Measurements from ENCODE around the gene NAA60.

NAA60 gene

DNA sequence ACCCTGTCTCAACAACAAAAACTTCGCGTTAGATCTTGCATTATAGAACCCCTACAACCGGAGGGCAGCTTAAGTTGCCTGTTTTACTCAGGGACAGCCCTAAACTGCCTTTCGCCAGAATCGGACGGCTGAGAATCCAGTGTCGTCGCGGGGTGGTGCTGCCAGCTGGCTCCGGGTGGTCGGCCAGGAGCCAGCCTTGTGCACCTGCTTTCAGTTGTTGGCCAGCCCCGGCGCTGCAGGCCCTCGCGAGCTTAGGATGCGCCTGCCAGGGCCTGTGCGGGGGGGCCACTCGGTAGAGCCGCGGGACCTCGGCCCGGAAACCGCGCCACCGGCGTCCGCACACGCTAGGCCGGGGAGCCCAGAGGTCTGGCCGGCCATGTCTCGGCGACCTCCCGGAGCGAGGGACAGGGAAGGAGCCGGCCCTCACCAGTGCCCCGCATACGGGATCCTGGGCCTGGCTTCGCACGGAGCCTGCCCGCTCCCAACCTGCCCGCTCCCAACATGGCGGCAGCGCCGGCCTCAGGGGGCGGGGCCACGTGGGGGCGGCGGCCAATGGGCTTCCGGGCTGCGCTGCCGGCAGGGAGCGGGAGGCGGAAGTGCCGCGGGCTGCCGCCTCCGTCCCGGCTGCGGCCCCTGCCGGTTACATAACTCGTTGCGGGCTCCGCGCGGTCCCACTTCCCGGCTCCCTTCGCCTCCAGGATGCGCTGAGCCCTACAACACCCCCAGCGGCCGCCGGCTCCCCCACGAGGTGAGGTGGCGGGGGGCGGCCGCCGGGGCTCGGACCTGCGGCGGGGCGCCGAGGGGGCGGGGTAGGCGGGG, 14.2 kb downstream of the NAA60 start:
- H3K27me3 Mint-ChIP-seq (ENCODE audit: low read depth): no peaks in the 10 kb centered on the region
- H3K4me1 Mint-ChIP-seq (ENCODE audit: low read depth): peaks cover 38% of the 10 kb centered on the region
- no peaks in the 10 kb centered on the region for H3K9me3 Mint-ChIP-seq
- H3K27ac Mint-ChIP-seq: peak overlapping the region; percentile 80
- H3K4me3 Mint-ChIP-seq: peak overlapping the region; percentile 78
- H3K36me3 Mint-ChIP-seq (ENCODE audit: low read depth): peaks cover 4% of the 10 kb centered on the region

DNA sequence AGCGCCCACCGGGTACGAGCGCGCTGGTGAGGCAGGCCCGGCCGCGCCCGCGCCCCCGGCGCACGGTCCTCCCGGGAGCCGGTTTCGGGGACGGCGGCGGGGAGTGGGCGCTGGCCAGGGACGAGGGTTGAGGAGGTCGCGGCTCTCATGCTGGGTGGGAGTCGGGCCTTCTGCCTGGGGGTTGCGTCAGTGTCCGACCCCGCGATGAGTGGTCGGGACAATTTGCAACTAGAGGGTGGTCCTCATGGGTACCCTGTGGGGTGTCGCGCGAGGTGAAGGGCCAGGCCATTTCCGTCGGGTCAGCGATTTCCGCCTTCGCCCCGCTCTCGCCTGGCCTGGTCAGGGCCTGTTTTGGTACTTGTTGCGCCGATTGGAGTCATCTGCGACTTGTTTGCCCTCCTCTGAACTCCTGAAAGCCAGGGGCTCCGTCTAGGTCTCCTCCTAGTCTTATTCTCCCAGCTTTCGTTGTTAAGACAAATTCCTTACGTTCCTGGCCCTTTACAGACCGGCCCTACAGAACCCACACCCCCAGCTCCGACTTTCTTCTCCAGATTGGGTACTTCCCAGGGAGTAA, 14.9 kb downstream of the NAA60 start:
- peaks cover 38% of the 10 kb centered on the region for H3K4me1 Mint-ChIP-seq (ENCODE audit: low read depth)
- peak overlapping the region; percentile 68 for H3K4me3 Mint-ChIP-seq

DNA sequence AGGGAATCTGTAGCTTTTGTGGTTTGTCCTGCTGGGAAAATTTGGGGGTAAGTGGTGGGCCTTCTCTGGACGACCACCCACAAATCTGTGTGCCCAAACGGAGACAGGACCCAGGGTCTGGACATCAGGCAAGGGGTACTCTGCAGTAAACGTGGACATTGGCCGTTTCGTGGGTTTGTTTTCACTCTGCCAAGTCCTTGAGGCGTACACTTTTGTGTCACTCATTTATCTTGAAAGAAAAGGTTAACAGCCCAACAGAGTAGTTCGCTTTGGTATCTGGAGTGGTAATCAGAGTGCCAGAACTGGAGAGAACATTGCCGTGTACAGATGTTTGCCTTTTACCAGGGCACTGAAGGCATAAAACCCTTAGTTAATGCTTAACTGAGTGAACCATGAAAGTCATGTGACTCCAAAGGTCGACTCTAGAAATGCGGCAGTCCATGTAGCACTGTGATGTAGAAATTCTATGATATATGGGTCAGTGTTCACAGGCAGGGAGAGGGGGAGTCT, 15.4 kb downstream of the NAA60 start:
- Mint-ChIP-seq H3K27ac (peak overlapping the region; percentile 49), H3K4me1 (ENCODE audit: low read depth) (peaks cover 38% of the 10 kb centered on the region)

More for the DNA sequence above, 14.9 kb downstream of the NAA60 start:
- Mint-ChIP-seq H3K36me3 (ENCODE audit: low read depth) (peaks cover 4% of the 10 kb centered on the region), H3K27me3 (ENCODE audit: low read depth) (no peaks in the 10 kb centered on the region), H3K27ac (peak overlapping the region; percentile 49), H3K9me3 (no peaks in the 10 kb centered on the region)

DNA sequence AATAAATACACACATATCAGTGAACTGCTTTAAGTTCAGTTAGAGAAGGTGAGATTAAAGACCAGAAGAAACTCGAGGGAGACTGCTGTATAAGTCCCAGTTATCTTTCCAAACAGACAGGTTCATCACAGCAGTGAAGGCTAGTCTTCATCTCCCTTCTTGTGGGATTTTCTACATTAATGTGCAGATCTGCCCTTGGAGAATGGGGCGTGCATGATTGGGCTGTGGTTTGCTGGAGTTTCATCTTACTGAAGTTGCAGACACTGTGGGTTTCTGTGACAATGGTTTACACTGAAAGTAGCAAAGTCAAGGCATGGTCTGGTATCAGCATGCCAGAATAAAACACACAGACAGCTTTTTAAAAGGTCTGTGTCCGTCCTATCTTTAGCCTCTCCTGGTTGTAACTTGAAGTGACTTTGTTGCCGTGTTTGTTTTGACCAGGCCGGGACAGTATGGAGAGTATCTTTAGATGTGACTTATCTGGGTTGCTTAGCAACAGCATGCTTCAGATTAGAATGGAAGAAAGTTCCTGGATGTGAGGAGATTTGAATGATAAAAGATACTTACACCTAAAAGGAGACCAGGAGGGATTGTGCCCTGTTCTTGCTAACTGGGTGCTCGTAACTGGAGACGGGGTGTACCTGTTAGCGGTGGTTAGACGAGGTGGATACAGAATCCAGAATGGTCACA, 16.1 kb downstream of the NAA60 start:
- Mint-ChIP-seq H3K36me3 (ENCODE audit: low read depth) (peaks cover 2% of the 10 kb centered on the region), H3K4me3 (peak overlapping the region; percentile 68), H3K27me3 (ENCODE audit: low read depth) (no peaks in the 10 kb centered on the region), H3K4me1 (ENCODE audit: low read depth) (peaks cover 43% of the 10 kb centered on the region), H3K27ac (peak overlapping the region; percentile 49), H3K9me3 (no peaks in the 10 kb centered on the region)

More for the DNA sequence above, 15.4 kb downstream of the NAA60 start:
- Mint-ChIP-seq H3K27me3 (ENCODE audit: low read depth) (no peaks in the 10 kb centered on the region), H3K36me3 (ENCODE audit: low read depth) (peaks cover 3% of the 10 kb centered on the region), H3K4me3 (peak overlapping the region; percentile 68), H3K9me3 (no peaks in the 10 kb centered on the region)

DNA sequence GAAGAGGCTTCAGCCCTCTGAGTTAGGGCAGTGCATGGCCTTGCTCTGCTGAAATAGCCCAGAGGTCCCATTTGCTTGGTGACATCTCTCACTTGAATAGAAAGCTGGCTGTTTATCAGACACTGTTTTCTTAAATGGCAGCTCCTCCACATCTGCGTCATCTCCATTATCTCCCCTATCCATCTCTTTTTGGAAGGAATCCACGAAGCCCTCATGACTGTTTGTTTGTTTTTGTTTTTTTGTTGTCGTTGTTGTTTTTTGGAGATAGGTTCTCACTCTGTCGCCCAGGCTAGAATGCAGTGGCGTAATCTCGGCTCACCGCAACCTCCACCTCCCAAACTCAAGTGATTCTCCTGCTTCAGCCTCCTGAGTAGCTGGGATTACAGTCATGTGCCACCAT, 16.6 kb downstream of the NAA60 start:
- no peaks in the 10 kb centered on the region for H3K9me3 Mint-ChIP-seq
- H3K36me3 Mint-ChIP-seq (ENCODE audit: low read depth): peaks cover 2% of the 10 kb centered on the region
- peaks cover 44% of the 10 kb centered on the region for H3K4me1 Mint-ChIP-seq (ENCODE audit: low read depth)
- H3K27me3 Mint-ChIP-seq (ENCODE audit: low read depth): no peaks in the 10 kb centered on the region
- H3K4me3 Mint-ChIP-seq: no peak overlapping the region
- H3K27ac Mint-ChIP-seq: no peak overlapping the region

DNA sequence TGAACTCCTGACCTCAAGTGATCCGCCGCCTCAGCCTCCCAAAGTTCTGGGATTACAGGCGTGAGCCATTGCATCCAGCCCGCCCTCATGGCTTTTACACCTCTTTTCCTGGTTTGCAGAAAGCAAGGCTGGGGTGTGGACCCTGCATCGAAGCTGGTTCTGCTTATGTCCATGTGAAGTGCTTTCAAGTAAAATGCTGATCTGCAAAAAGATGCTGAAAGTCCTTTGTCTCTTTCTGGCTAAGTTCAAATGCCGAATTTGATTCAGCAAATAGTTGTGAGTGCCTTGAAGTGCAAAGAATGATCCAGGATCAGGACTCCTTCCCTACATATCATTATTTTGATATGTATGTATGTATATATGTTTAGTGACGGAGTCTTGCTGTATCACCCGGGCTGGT, 17.1 kb downstream of the NAA60 start:
- Mint-ChIP-seq H3K4me3 (no peak overlapping the region), H3K9me3 (no peaks in the 10 kb centered on the region), H3K4me1 (ENCODE audit: low read depth) (peaks cover 45% of the 10 kb centered on the region), H3K27me3 (ENCODE audit: low read depth) (no peaks in the 10 kb centered on the region), H3K36me3 (ENCODE audit: low read depth) (peaks cover 4% of the 10 kb centered on the region), H3K27ac (no peak overlapping the region)

DNA sequence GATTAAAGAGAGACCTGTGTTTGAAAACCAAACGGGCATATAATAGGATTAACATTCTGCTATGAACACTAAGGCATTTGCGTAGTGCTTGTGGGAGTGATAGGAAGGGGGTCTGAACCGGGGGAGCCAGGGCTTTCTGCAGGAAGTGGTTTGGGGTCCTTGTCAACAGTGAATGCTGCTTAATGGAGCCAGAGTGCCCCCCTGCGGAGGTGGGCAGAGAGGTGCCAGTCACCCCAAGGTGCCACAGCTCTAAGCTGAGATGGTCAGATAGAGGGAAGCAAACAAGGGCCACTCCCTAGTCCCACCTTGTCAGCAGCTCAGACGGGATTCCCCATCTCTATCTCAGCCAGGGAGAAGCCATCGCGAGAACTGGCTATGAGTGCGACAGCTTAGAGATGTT, 17.7 kb downstream of the NAA60 start:
- Mint-ChIP-seq H3K4me1 (ENCODE audit: low read depth) (peaks cover 45% of the 10 kb centered on the region), H3K4me3 (no peak overlapping the region), H3K36me3 (ENCODE audit: low read depth) (peaks cover 4% of the 10 kb centered on the region), H3K9me3 (no peaks in the 10 kb centered on the region), H3K27ac (no peak overlapping the region), H3K27me3 (ENCODE audit: low read depth) (no peaks in the 10 kb centered on the region)

DNA sequence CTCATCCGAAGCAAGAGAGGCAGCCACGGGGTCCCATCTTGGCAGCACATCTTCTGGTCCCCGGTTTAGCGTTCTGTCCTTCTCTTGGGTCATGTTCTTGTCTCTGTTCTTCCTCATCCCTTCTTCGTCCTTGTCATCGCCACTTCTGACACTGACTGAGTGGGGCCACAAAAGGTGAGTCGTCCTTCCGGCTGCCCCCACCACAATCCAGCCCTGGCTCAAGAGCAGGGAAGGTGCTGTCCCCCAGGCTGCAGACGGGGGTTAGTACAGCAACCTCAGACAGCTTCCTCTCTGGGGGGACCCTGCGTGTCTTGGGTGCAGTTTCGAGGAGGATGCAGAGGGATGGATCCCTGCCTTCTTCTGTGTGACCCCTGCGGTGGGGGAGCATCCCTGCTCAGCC, 21.8 kb downstream of the NAA60 start:
- H3K27me3 Mint-ChIP-seq (ENCODE audit: low read depth): no peaks in the 10 kb centered on the region
- H3K4me1 Mint-ChIP-seq (ENCODE audit: low read depth): peaks cover 42% of the 10 kb centered on the region
- H3K36me3 Mint-ChIP-seq (ENCODE audit: low read depth): peaks cover 7% of the 10 kb centered on the region
- no peak overlapping the region for H3K4me3 Mint-ChIP-seq
- H3K27ac Mint-ChIP-seq: no peak overlapping the region
- H3K9me3 Mint-ChIP-seq: no peaks in the 10 kb centered on the region

DNA sequence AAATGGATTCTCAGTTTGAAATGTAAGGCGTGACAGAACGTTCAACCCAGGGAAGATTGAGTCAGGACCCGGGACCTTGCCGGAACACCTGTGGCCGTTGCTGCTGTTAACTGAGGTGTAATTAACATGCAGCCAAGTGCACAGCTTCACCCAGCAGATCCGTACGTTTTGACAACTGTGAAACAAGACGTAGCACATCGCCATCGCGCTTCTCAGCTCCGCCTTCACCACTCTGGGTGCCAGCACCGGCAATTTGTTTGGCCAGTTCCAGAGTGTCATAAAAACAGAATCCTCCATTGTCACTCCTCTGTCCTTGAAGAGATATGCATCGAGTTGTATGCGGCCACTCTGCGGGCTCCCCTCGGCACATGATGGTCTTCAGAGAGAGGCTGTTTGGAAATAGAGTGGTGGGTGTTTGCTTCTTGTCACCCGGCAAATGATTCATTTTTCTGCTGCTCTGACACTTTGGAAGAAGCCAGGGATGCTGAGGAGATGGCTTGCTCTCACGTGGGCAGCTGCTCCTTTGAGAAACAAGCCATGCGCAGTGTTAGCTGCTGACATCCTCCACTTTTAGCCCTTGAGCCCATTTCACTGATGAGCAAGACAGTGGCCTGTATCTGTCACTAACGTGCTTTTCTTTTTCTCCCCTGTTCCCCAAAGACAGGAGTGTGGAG, 22.6 kb downstream of the NAA60 start:
- Mint-ChIP-seq H3K27ac (no peak overlapping the region), H3K4me1 (ENCODE audit: low read depth) (peaks cover 41% of the 10 kb centered on the region), H3K4me3 (no peak overlapping the region), H3K36me3 (ENCODE audit: low read depth) (peaks cover 7% of the 10 kb centered on the region), H3K9me3 (no peaks in the 10 kb centered on the region), H3K27me3 (ENCODE audit: low read depth) (no peaks in the 10 kb centered on the region)

DNA sequence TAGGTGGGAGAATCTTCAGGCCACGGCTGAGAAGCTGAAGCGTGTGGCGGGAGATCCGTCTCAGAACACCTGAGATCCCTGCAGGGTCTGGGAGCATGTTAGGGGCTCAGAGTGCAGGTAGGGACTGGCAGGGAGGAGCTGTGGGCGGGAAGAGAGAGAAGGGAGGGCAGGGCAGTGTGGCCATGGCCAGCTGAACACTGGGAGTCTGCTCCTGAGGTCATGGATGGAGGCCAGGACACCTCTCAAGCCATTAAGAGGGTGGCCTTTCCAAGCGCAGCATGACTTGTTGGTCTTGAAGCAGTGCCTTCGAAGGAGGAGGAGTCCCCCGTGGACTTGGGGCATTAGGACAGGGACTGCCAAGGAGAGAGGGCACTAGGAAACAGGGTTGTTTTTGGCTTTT, 23.7 kb downstream of the NAA60 start:
- no peak overlapping the region for H3K27ac Mint-ChIP-seq

DNA sequence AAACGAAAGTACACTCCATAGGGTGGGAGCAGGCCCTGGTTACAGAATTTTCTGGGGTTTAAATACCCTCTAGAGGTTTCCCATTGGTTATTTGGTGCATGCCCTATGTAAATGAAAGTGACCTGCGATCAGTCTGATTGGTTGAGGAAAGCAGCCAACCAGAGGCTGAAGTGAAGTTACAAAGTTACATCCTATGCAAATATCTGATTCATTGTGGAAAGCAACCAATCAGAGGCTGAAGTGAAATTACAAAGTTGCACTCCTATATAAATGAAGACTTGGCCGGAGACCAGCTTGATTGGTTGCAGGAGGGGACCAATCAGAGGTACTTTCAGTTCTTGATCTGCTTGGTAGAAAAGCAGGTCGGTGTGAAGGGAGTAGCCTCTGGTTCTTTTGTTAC, 24.4 kb downstream of the NAA60 start:
- Mint-ChIP-seq H3K4me3 (no peak overlapping the region), H3K4me1 (ENCODE audit: low read depth) (peaks cover 37% of the 10 kb centered on the region), H3K27ac (no peak overlapping the region), H3K9me3 (no peaks in the 10 kb centered on the region), H3K27me3 (ENCODE audit: low read depth) (no peaks in the 10 kb centered on the region), H3K36me3 (ENCODE audit: low read depth) (peaks cover 10% of the 10 kb centered on the region)

More for the DNA sequence above, 23.7 kb downstream of the NAA60 start:
- Mint-ChIP-seq H3K4me3 (no peak overlapping the region), H3K9me3 (no peaks in the 10 kb centered on the region), H3K27me3 (ENCODE audit: low read depth) (no peaks in the 10 kb centered on the region), H3K36me3 (ENCODE audit: low read depth) (peaks cover 7% of the 10 kb centered on the region), H3K4me1 (ENCODE audit: low read depth) (peaks cover 33% of the 10 kb centered on the region)

DNA sequence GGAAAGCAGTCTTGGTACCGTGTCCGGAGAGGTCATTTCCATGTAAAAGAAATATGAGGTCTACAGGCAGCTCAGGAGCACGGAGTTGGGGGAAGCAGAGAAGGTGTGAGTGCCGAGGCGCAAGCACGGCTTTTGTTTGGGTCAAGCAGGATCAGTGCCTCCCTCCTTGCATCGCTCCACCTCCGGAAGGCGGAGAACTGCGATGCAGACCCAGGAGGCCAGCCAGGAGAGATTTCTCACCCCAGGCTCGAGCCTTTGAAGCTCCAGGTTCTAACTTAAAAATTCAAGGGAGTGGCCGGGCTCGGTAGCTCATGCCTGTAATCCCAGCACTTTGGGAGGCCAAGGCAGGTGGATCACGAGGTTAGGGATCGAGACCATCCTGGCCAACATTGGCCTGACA, 25.0 kb downstream of the NAA60 start:
- Mint-ChIP-seq H3K4me3 (no peak overlapping the region), H3K27ac (no peak overlapping the region), H3K36me3 (ENCODE audit: low read depth) (peaks cover 13% of the 10 kb centered on the region), H3K27me3 (ENCODE audit: low read depth) (no peaks in the 10 kb centered on the region), H3K9me3 (no peaks in the 10 kb centered on the region), H3K4me1 (ENCODE audit: low read depth) (peaks cover 40% of the 10 kb centered on the region)

DNA sequence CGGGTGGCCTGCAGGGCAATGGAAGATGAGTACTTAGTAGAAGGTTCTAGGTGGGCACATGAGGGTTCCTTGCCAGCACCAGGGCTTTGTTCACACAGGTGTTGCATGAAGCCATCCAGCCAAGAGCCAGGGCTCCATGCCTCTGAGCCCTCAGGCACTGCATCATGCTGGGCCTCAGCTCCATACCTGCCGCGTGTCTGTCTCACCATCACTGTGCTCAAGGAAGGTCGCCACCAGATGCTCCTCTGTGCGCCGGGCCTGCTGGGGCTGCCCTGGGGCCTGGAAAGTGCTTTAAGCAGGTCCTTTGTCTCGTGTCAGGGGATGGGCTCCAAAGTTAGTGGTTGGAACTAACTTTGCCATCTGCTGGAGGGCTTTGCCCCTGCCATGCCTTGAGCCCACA, 26.3 kb downstream of the NAA60 start:
- Mint-ChIP-seq H3K27me3 (ENCODE audit: low read depth) (no peaks in the 10 kb centered on the region), H3K4me1 (ENCODE audit: low read depth) (peaks cover 34% of the 10 kb centered on the region), H3K36me3 (ENCODE audit: low read depth) (peaks cover 13% of the 10 kb centered on the region), H3K27ac (no peak overlapping the region), H3K4me3 (no peak overlapping the region), H3K9me3 (no peaks in the 10 kb centered on the region)

DNA sequence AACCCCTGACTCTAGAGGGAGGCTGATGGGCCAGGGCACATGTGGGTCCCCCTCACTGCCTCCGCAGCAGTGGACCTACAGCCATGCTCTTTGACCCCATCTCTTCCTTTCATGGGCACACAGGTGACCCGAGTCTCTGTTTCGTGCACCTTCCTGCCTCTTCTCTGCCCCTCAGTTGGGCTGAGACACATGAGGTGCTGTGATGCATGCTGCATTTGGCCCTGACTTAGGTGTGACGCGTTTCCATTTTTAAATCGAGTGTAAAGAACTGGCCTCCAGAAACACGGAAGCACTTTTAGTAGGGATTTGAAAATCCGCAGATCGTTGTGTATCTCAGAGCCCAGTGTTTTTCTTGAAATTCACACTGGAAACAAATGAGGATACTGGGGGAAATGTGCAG, 27.2 kb downstream of the NAA60 start:
- no peak overlapping the region for H3K4me3 Mint-ChIP-seq
- H3K4me1 Mint-ChIP-seq (ENCODE audit: low read depth): peaks cover 34% of the 10 kb centered on the region
- no peaks in the 10 kb centered on the region for H3K9me3 Mint-ChIP-seq
- H3K27me3 Mint-ChIP-seq (ENCODE audit: low read depth): no peaks in the 10 kb centered on the region
- H3K27ac Mint-ChIP-seq: no peak overlapping the region
- H3K36me3 Mint-ChIP-seq (ENCODE audit: low read depth): peaks cover 11% of the 10 kb centered on the region

Data from T-helper 1 cell treated with Interleukin-12 subunit alpha and Interleukin-12 subunit beta and Interleukin-4 antibody, amounts not matched to agents 30 μg/mL and 1 μg/mL, for 36 hours (primary cell).